Measurements from ENCODE around the gene SMIM22. TPM values are rescaled to one million over a fixed set of nuclear protein-coding genes. Genes with fewer than 3 reads are reported as not detected.

SMIM22 gene
- total and polyA plus RNA-seq, 2 of the 8 experiments (the other 6 are each of a cell fraction or from before 2014, with no cell fraction given): not detected

DNA sequence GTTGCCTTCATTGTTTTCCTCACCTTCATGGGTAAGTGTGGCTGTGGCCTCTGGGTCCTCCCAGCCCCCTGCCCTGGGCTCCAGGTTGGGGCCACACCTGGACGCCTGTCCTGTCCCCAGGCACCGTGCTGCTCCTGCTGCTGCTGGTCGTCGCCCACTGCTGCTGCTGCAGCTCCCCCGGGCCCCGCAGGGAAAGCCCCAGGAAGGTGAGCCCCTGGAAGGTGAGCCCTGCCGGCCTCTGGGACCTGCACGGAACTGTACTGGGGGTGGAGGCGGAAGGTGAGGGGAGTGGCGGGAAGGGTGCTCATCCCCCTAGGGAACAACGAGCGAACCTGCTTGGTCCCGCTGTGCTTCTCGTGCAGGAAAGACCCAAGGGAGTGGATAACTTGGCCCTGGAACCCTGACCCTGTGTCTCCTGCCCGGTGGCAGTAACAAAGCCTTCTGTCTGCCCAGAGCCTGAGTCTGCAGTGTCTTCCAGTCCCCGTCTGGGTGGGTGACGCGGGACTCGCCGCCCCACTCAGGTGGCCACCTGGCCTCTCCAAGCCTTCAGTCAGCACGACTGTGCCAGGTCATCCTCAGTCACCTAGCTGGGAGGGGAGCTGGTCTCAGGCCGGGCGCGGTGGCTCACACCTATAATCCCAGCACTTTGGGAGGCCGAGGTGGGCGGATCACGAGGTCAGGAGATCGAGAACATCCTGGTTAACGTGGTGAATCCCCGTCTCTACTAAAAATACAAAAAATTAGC is 831 bp downstream of the SMIM22 start:
- Histone ChIP-seq H4K5ac (ENCODE audit: insufficient read length, low read depth, low read length) (no peak overlapping the region), H2AK5ac (ENCODE audit: low read depth, low read length) (no peak overlapping the region), H2BK15ac (ENCODE audit: low read length) (no peak overlapping the region), H3K4ac (replicated peaks; ENCODE audit: insufficient read length, low read depth, low read length) (no peak overlapping the region), H2AFZ (ENCODE audit: low read length) (no peak overlapping the region), H4K20me1 (replicated peaks in 1 of 2; ENCODE audit: control insufficient read depth in 1 of 2, insufficient read depth in 2 of 2, low read length in 2 of 2) (peaks cover 0 to 4% of the 10 kb centered on the region in 2 experiments), H4K8ac (ENCODE audit: extremely low read depth, insufficient read depth, low read length) (no peak overlapping the region), H3K79me1 (ENCODE audit: low read depth, low read length) (no peaks in the 10 kb centered on the region), H3K23me2 (ENCODE audit: low read depth, low read length) (no peaks in the 10 kb centered on the region), H3K27ac (ENCODE audit: low read depth, low read length) (no peak overlapping the region), H3K4me3 (ENCODE audit: extremely low read depth in 1 of 4, insufficient read depth in 2 of 4, low read depth in 3 of 4, low read length in 4 of 4) (no peak overlapping the region), H2BK20ac (ENCODE audit: low read length) (no peak overlapping the region), H2BK12ac (ENCODE audit: low read depth, low read length) (no peak overlapping the region), H3K23ac (ENCODE audit: insufficient read length) (no peak overlapping the region), H3K79me2 (ENCODE audit: control insufficient read depth in 1 of 2, insufficient read depth in 2 of 2, low read length in 2 of 2) (no peaks in the 10 kb centered on the region), H3K14ac (ENCODE audit: insufficient read length) (no peak overlapping the region), H4K91ac (replicated peaks; ENCODE audit: insufficient read length, low read length) (no peak overlapping the region), H3K9ac (replicated peaks in 1 of 4; ENCODE audit: extremely low read depth in 1 of 4, low read depth in 3 of 4, low read length in 3 of 4) (no peak overlapping the region), H3K36me3 (ENCODE audit: control insufficient read depth in 2 of 4, insufficient read depth in 4 of 4, low read length in 3 of 4) (peaks cover 0 to 2% (median 0%) of the 10 kb centered on the region in 4 experiments; a peak in 3 of 8 replicates), H3K18ac (ENCODE audit: extremely low read depth, low read length) (no peak overlapping the region), H3K56ac (replicated peaks; ENCODE audit: insufficient read length, low read depth, low read length) (no peak overlapping the region), H3K4me2 (ENCODE audit: insufficient read depth in 1 of 2, low read depth in 2 of 2, low read length in 2 of 2) (no peak overlapping the region), H2BK120ac (replicated peaks; ENCODE audit: low read depth, low read length) (no peak overlapping the region), H2BK5ac (ENCODE audit: low read depth, low read length) (no peak overlapping the region), H3K9me3 (ENCODE audit: insufficient read depth in 2 of 2, low read depth in 1 of 2, low read length in 1 of 2) (no peaks in the 10 kb centered on the region), H3K27me3 (replicated peaks in 1 of 4; ENCODE audit: control insufficient read depth in 3 of 4, extremely low read depth in 1 of 4, insufficient read depth in 3 of 4, low read length in 3 of 4) (no peaks in the 10 kb centered on the region), H3K4me1 (replicated peaks in 1 of 4; ENCODE audit: control insufficient read depth in 3 of 4, insufficient read depth in 4 of 4, low read length in 3 of 4) (peaks cover 0 to 5% (median 2%) of the 10 kb centered on the region in 4 experiments; a peak in 4 of 7 replicates)
- FAIRE-seq (no peak), DNase-seq (ENCODE audit: low read depth in 1 of 2, low spot score in 2 of 2) (no peak)
- 93% methylated on average over 25 of the region's 30 CpGs; no CpG with 5 or more reads in 1 of the 2 experiments for WGBS, 2 experiments (ENCODE audit: extremely low coverage in 1 of 2, insufficient coverage in 1 of 2, insufficient read length in 1 of 2, insufficient replicate concordance in 2 of 2, low coverage in 1 of 2, low lambda C conversion rate in 2 of 2, missing lambda C conversion rate in 1 of 2)
- POLR2A ChIA-PET (ENCODE audit: partially characterized antibody): interaction anchor here (0.7 to 1.2 kb wide), 2 partner anchors 11 to 49 kb away, joined by 4 read pairs; no protein-coding TSS in a partner anchor
- CTCF ChIA-PET (ENCODE audit: partially characterized antibody): interaction anchor here (0.7 kb wide), 1 partner anchor 79 kb away, joined by 3 read pairs; no protein-coding TSS in a partner anchor
- TF ChIP-seq EGR1 (IDR thresholded peaks at IDR 0.05; ENCODE audit: borderline replicate concordance, low read depth, low read length): no peak
- TF ChIP-seq TEAD4 (IDR thresholded peaks at IDR 0.05; ENCODE audit: low read depth, low read length): no peak
- TF ChIP-seq SP4 (IDR thresholded peaks at IDR 0.05; ENCODE audit: low read length): no peak

Measured in H1 (cell line).